ENCODE data around the gene WEE2. TPM values are rescaled to one million over a fixed set of nuclear protein-coding genes. Genes with fewer than 3 reads are reported as not detected.

WEE2 gene
- total RNA-seq, 4 donors from 2014 or later: not detected

GRCh38 chr7:141712603-141713255 is 4.6 kb downstream of the WEE2 start:
- Histone ChIP-seq H3K27ac (no peak overlapping the region), H3K4me3 (no peak overlapping the region), H3K36me3 (no peaks in the 10 kb centered on the region), H3K4me1 (no peaks in the 10 kb centered on the region), H3K9me3 (no peaks in the 10 kb centered on the region), H3K27me3 (no peaks in the 10 kb centered on the region)
- 89% methylated on average over 5 of the region's 5 CpGs for WGBS
- no peak for DNase-seq (ENCODE audit: low spot score in 2 of 2)
- TF ChIP-seq CTCF (IDR thresholded peaks at IDR 0.05) (no peak), POLR2A (IDR thresholded peaks at IDR 0.05) (no peak), POLR2AphosphoS5 (IDR thresholded peaks at IDR 0.05) (no peak), EP300 (IDR thresholded peaks at IDR 0.05) (no peak)

GRCh38 chr7:141713890-141714289 is 5.7 kb downstream of the WEE2 start:
- 100% methylated on average over 1 of the region's 1 CpG for WGBS

GRCh38 chr7:141714571-141714970 is 6.4 kb downstream of the WEE2 start:
- Histone ChIP-seq H3K4me1 (no peaks in the 10 kb centered on the region), H3K4me3 (no peak overlapping the region), H3K36me3 (no peaks in the 10 kb centered on the region), H3K27me3 (no peaks in the 10 kb centered on the region), H3K27ac (no peak overlapping the region), H3K9me3 (no peaks in the 10 kb centered on the region)
- 74% methylated on average over 2 of the region's 2 CpGs for WGBS
- no peak for TF ChIP-seq CTCF (IDR thresholded peaks at IDR 0.05)
- DNase-seq (ENCODE audit: low spot score in 2 of 2): no peak

More at GRCh38 chr7:141713890-141714289, 5.7 kb downstream of the WEE2 start:
- Histone ChIP-seq H3K4me3 (no peak overlapping the region), H3K9me3 (no peaks in the 10 kb centered on the region), H3K27ac (no peak overlapping the region), H3K36me3 (no peaks in the 10 kb centered on the region), H3K27me3 (no peaks in the 10 kb centered on the region), H3K4me1 (no peaks in the 10 kb centered on the region)
- no peak for DNase-seq (ENCODE audit: low spot score in 2 of 2)
- TF ChIP-seq POLR2A (IDR thresholded peaks at IDR 0.05) (no peak), POLR2AphosphoS5 (IDR thresholded peaks at IDR 0.05) (no peak), CTCF (IDR thresholded peaks at IDR 0.05) (no peak), EP300 (IDR thresholded peaks at IDR 0.05) (no peak)

GRCh38 chr7:141715018-141715417 is 6.9 kb downstream of the WEE2 start:
- no peaks in the 10 kb centered on the region for H3K36me3 ChIP-seq
- no peak for TF ChIP-seq POLR2AphosphoS5 (IDR thresholded peaks at IDR 0.05)
- TF ChIP-seq CTCF (IDR thresholded peaks at IDR 0.05): no peak
- TF ChIP-seq EP300 (IDR thresholded peaks at IDR 0.05): no peak

GRCh38 chr7:141715794-141716689 is 7.9 kb downstream of the WEE2 start:
- Histone ChIP-seq H3K27me3 (no peaks in the 10 kb centered on the region), H3K9me3 (no peaks in the 10 kb centered on the region), H3K27ac (no peak overlapping the region), H3K4me3 (no peak overlapping the region), H3K4me1 (no peaks in the 10 kb centered on the region), H3K36me3 (no peaks in the 10 kb centered on the region)
- WGBS: 77% methylated on average over 6 of the region's 6 CpGs
- TF ChIP-seq POLR2AphosphoS5 (IDR thresholded peaks at IDR 0.05) (no peak), CTCF (IDR thresholded peaks at IDR 0.05) (no peak), EP300 (IDR thresholded peaks at IDR 0.05) (no peak), POLR2A (IDR thresholded peaks at IDR 0.05) (no peak)
- DNase-seq (ENCODE audit: low spot score in 2 of 2): no peak

More at GRCh38 chr7:141715018-141715417, 6.9 kb downstream of the WEE2 start:
- DNase-seq (ENCODE audit: low spot score in 2 of 2): no peak
- Histone ChIP-seq H3K4me3 (no peak overlapping the region), H3K4me1 (no peaks in the 10 kb centered on the region), H3K9me3 (no peaks in the 10 kb centered on the region), H3K27me3 (no peaks in the 10 kb centered on the region), H3K27ac (no peak overlapping the region)
- WGBS: 85% methylated on average over 4 of the region's 4 CpGs

Data from suprapubic skin (tissue), 4 donors.